Gastroesophageal sphincter (tissue), 4 donors: ENCODE data around the gene FOXK1. TPM values are rescaled to one million over a fixed set of nuclear protein-coding genes. Genes with fewer than 3 reads are reported as not detected.

Source experiments
- ATAC-seq: fragments of 150-250 bp; one replicate; pipeline ENCODE4 v1.9.1; 2016; ENCODE audit warnings: mild to moderate bottlenecking, moderate library complexity
- H3K27ac ChIP-seq, 4 donors: fragments of 200-600 bp; sonication (generic) in 3 of 4; 1 replicate in 3 of 4; 2 replicates in 1 of 4; pipeline ENCODE4 v1.5.1; 2016 to 2019
- H3K27me3 ChIP-seq: fragments of 200-600 bp; sonication (generic); one replicate; pipeline ENCODE4 v1.5.1; 2019
- H3K36me3 ChIP-seq, 2 donors: fragments of 200-600 bp; sonication (generic); one replicate each; pipeline ENCODE4 v1.5.1; 2019; ENCODE audit warnings: control low read depth in 1 of 2
- H3K4me1 ChIP-seq, 3 donors: fragments of 200-600 bp; sonication (generic); 1 replicate in 2 of 3; 2 replicates in 1 of 3; pipeline ENCODE4 v1.5.1; 2016 to 2019; ENCODE audit warnings: control low read depth in 2 of 3
- H3K4me3 ChIP-seq, 2 donors: fragments of 200-600 bp; sonication (generic); one replicate each; pipeline ENCODE4 v1.5.1; 2019; ENCODE audit warnings: mild to moderate bottlenecking in 1 of 2, moderate library complexity in 1 of 2
- H3K9me3 ChIP-seq, 3 donors: fragments of 200-600 bp; sonication (generic); one replicate each; pipeline ENCODE4 v1.5.1; 2017 to 2019; ENCODE audit warnings: control low read depth in 2 of 3
- EP300 ChIP-seq: sonication (generic); formaldehyde crosslinking; IDR thresholded peaks from one replicate; pipeline ENCODE4 v1.6.1; 2017; ENCODE audit warnings: antibody characterized with exemption, mild to moderate bottlenecking
- POLR2A ChIP-seq, 2 donors: fragments of 450-650 bp; IDR thresholded peaks; one replicate each; pipeline ENCODE4 v1.6.1; 2017; ENCODE audit warnings: antibody characterized with exemption in 2 of 2, mild to moderate bottlenecking in 2 of 2, moderate library complexity in 1 of 2
- POLR2AphosphoS5 ChIP-seq: sonication (generic); formaldehyde crosslinking; IDR thresholded peaks from one replicate; pipeline ENCODE4 v1.6.1; 2017; ENCODE audit warnings: antibody characterized with exemption
- WGBS, 2 donors: methylation state at CpG; one replicate each; pipeline ENCODE4 v1.1.5; 2018; ENCODE audit warnings: low coverage in 1 of 2; 5-methylcytosine and 5-hydroxymethylcytosine counted together
- total RNA-seq, 4 donors: library from RNA; depleted of rRNA; stranded (reverse); fragments of >200 nt; gene quantifications; one replicate each; pipeline ENCODE4 v1.1.0, GENCODE V29; 2016
- TF ChIP-seq, protein P1 (sequence below), 4 experiments: fragments of 200-600 bp in 2 of 4; fragments of 450-650 bp in 2 of 4; sonication (generic) in 1 of 4; IDR thresholded peaks; one replicate each; pipeline ENCODE4 v1.5.1; 2017 to 2019; ENCODE audit warnings: antibody characterized with exemption in 4 of 4, mild to moderate bottlenecking in 2 of 4, moderate library complexity in 2 of 4

Gene FOXK1
- total RNA-seq, 4 donors from 2014 or later, result 28.5 to 45.2 (median 30.0) TPM

DNA sequence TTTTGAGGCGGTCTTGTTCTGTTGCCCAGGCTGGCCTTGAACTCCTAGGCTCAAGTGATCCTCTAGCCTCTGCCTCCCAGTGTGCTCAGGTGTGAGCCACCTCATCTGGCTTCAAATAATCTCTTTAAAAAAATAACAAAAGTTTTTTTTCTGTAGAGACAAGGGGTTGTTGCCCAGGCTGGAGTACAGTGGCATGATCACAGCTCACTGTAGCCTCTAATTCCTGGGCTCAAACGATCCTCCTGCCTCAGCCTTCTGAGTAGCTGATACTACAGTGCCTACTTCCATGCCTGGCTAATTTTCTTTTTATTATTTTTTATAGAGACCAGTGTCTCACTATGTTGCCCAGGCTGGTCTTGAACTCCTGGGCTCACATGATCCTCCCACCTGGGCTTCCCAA lies 11.7 kb downstream of the FOXK1 start:
- 90 to 100% methylated on average over 1 to 2 of the region's 2 CpGs for WGBS, 2 donors
- Histone ChIP-seq H3K4me3 (no peak overlapping the region), H3K27ac (peak overlapping the region in 3 of 4 donors; percentile 48 to 88 (median 87)), H3K4me1 (peaks cover 0 to 93% (median 45%) of the 10 kb centered on the region in 3 donors), H3K27me3 (no peaks in the 10 kb centered on the region), H3K36me3 (no peaks in the 10 kb centered on the region), H3K9me3 (no peaks in the 10 kb centered on the region)
- ATAC-seq, result no peak
- TF ChIP-seq POLR2A (IDR thresholded peaks at IDR 0.05), result no peak
- TF ChIP-seq EP300, result no peak
- TF ChIP-seq, protein P1, sequence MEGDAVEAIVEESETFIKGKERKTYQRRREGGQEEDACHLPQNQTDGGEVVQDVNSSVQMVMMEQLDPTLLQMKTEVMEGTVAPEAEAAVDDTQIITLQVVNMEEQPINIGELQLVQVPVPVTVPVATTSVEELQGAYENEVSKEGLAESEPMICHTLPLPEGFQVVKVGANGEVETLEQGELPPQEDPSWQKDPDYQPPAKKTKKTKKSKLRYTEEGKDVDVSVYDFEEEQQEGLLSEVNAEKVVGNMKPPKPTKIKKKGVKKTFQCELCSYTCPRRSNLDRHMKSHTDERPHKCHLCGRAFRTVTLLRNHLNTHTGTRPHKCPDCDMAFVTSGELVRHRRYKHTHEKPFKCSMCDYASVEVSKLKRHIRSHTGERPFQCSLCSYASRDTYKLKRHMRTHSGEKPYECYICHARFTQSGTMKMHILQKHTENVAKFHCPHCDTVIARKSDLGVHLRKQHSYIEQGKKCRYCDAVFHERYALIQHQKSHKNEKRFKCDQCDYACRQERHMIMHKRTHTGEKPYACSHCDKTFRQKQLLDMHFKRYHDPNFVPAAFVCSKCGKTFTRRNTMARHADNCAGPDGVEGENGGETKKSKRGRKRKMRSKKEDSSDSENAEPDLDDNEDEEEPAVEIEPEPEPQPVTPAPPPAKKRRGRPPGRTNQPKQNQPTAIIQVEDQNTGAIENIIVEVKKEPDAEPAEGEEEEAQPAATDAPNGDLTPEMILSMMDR (IDR thresholded peaks at IDR 0.05), result no peak
- no peak for TF ChIP-seq POLR2AphosphoS5

DNA sequence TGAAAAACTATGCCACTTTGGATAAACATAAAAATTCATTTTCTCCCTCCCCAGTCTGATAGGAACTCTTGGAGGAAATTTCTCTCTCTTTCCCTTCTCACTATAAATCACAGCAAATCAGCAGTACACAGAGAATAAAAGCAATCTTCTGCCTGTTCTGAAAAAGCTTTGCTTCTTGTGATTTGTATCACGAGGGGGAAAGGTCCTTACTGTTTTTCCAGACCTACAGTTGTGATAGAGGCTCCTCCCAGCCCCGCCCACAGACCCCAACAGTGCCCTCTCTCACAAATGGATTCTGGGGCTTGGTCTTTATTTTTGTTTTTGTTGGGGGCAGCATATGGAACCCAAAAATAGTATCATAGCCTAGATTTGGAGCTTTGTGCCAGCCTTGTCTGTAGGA lies 12.2 kb downstream of the FOXK1 start:
- H3K36me3 ChIP-seq, result no peaks in the 10 kb centered on the region
- peak overlapping the region; percentile 59 to 88 (median 84) for H3K27ac ChIP-seq
- 42 to 54% methylated on average over 1 to 2 of the region's 2 CpGs for WGBS, 2 donors
- ATAC-seq, result no peak
- H3K27me3 ChIP-seq, result no peaks in the 10 kb centered on the region
- TF ChIP-seq EP300, result no peak
- no peak for TF ChIP-seq POLR2AphosphoS5
- TF ChIP-seq, protein P1 (IDR thresholded peaks at IDR 0.05), result no peak
- no peak for TF ChIP-seq POLR2A (IDR thresholded peaks at IDR 0.05)
- peaks cover 0 to 93% (median 39%) of the 10 kb centered on the region in 3 donors for H3K4me1 ChIP-seq
- H3K4me3 ChIP-seq, result no peak overlapping the region
- H3K9me3 ChIP-seq, result no peaks in the 10 kb centered on the region

- Histone ChIP-seq H3K27ac (peak overlapping the region in 3 of 4 donors; percentile 49 to 88 (median 68)), H3K9me3 (no peaks in the 10 kb centered on the region), H3K27me3 (no peaks in the 10 kb centered on the region), H3K4me1 (peaks cover 0 to 93% (median 24%) of the 10 kb centered on the region in 3 donors), H3K36me3 (no peaks in the 10 kb centered on the region), H3K4me3 (no peak overlapping the region)
- TF ChIP-seq, protein P1 (IDR thresholded peaks at IDR 0.05), result no peak
- no peak for TF ChIP-seq EP300
- no peak for ATAC-seq
- 83 to 90% methylated on average over 7 to 9 of the region's 10 CpGs for WGBS, 2 donors
Observed at GRCh38 chr7:4698707-4699275, 16.7 kb downstream of the FOXK1 start.

DNA sequence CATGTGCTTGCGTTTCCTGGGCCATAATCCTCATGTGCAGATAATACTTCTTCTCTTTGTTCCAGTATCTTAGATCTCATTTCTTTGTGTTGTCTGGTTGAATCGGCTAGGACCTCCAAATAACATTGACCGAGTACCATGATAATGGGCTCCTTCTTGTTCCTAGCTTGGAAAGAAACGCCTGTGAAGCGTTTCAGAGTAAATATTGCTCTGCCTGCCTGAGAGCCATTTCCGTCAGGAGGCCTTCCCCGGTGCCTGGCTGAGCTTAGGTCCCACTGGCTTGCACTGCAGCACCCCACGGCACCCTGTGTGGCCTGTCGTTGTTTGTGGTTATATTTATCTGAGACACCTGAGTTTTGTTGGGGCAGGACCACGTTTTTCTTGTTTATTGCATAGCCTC lies 17.7 kb downstream of the FOXK1 start:
- Histone ChIP-seq H3K9me3 (no peaks in the 10 kb centered on the region), H3K4me1 (peaks cover 0 to 92% (median 17%) of the 10 kb centered on the region in 3 donors), H3K4me3 (no peak overlapping the region), H3K27ac (peak overlapping the region in 3 of 4 donors; percentile 59 to 88 (median 68)), H3K27me3 (no peaks in the 10 kb centered on the region), H3K36me3 (no peaks in the 10 kb centered on the region)
- WGBS, 2 donors, result 55 to 65% methylated on average over 7 of the region's 10 CpGs
- TF ChIP-seq, protein P1 (IDR thresholded peaks at IDR 0.05), result no peak
- TF ChIP-seq POLR2A (IDR thresholded peaks at IDR 0.05), result no peak
- no peak for TF ChIP-seq POLR2AphosphoS5
- no peak for TF ChIP-seq EP300
- ATAC-seq, result no peak

DNA sequence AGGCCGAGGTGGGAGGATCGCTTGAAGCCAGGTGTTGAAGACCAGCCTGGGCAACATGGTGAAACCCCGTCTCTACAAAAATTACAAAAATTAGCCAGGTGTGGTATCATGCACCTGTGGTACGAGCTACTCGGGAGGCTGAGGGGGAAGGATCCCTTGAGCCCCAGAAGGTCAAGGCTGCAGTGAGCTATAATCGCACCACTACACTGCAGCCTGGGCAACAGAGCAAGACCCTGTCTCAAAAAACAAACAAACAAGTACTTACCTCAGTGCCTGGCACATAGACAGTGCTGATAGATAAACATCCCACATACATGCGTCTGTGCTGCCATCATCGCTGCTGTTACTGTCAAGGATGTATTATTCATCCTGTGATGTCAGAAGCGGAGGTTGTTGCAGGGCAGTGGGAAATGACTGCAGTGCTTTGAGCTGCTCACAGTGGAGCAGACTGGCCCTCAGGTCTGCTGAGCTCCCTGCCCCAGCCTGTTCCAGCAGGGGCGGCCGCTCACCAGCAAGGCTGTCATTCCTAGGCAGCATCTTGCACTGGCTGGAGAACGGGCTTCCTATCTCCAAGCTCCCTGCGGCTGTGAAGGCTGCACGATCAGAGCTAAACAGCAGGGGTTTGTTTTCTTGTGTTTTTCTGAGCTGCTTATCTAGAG lies 18.6 kb downstream of the FOXK1 start:
- WGBS, 2 donors, result 58 to 82% methylated on average over 5 to 6 of the region's 14 CpGs
- H3K27ac ChIP-seq, result peak overlapping the region in 3 of 4 donors; percentile 59 to 88 (median 68)
- no peak overlapping the region for H3K4me3 ChIP-seq
- ATAC-seq, result peak; percentile 68
- H3K9me3 ChIP-seq, result no peaks in the 10 kb centered on the region
- H3K4me1 ChIP-seq, result peaks cover 0 to 91% (median 17%) of the 10 kb centered on the region in 3 donors
- TF ChIP-seq POLR2AphosphoS5, result peak; percentile 83
- TF ChIP-seq, protein P1 (IDR thresholded peaks at IDR 0.05), result no peak
- no peaks in the 10 kb centered on the region for H3K36me3 ChIP-seq
- H3K27me3 ChIP-seq, result no peaks in the 10 kb centered on the region
